Measurements from ENCODE around the gene HES3.

HES3 gene

DNA sequence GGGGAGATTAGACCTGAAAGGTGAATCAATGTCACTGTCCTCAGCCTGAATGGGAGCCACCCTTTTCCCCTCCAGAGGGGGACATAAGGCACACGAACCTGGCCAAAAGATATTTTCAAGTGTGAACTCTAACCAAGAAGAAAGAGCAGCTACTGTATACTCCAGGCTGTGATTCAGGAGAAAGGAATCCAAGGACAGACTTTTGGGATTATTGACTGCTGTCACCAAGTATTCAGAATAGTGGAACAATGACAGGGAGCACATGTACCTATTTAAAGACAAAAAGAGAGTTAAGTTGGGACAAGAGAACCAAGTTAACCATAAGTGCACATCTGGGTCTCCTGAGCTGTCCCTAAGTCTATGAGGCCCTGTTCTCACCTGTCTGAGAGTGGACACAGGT lies 10.6 kb upstream of the HES3 start:
- peaks cover 19% of the 10 kb centered on the region for H3K4me1 ChIP-seq (ENCODE audit: insufficient read depth, low read length)
- no peaks in the 10 kb centered on the region for H3K27me3 ChIP-seq (ENCODE audit: insufficient read depth, low read length)
- H3K36me3 ChIP-seq (ENCODE audit: insufficient read depth, low read length) = peaks cover 43% of the 10 kb centered on the region
- H3K4me3 ChIP-seq (ENCODE audit: low read length) = no peak overlapping the region
- H3K9me3 ChIP-seq (ENCODE audit: low read length) = no peaks in the 10 kb centered on the region
- no peak overlapping the region for H2AFZ ChIP-seq (ENCODE audit: low read depth, low read length)

DNA sequence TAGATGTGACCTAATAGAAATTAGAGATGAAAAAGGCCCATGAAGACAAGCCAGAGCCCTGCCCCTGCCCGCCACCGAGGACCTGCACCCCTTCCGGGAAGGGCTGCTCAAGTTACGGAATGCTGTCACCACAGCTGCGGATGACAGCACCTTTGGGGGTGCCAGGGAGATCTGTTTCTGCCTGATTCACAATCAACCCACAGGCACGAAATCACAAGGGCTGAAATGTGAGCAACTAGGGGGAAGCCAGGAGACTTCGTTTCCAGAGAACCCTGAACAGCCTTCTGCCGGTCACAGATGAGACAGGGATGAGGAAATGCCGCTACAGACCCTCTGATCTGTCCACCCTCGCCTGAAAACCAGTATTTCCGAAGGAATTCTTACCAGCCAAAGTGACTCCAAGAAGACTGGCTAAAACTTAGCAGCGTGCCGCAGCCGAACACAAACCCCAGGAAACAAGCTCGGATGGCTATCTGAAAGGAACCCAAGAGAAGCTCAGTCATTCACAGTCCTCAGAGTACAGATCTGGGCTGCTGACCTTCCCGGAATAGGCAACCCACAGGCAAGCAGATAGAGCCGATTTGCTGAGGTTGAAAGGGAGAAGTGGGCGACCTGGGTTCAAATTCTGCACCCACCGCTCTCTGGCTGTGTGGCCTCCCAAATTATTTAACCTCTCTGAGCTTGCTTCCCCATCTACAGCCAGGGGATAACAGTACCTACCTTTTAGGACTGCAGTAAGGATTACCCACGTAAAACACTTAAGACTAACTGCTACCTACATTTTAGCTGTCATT lies 9.3 kb upstream of the HES3 start:
- peak overlapping the region; percentile 97 for H3K4me3 ChIP-seq (ENCODE audit: low read length)

DNA sequence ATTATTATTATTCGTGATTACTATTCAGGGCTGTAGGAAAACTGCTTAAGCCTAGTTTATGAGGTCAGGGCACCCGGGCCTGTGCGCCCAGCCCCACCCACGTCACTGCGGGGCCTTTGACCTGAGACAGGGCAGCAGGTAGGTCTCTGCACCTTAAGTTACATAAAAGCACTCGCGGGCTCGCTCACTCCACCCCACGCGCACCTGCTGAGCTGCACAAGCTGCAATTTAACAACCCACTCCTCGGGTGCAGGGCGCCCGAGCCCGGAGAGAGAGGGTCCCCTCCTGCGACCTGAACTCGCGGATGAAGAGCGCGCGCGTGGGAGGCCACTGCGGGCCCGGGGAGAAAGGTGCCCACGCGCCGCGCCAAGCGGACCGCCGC lies 8.7 kb upstream of the HES3 start:
- Histone ChIP-seq H3K36me3 (ENCODE audit: insufficient read depth, low read length) (peaks cover 34% of the 10 kb centered on the region), H3K4me1 (ENCODE audit: insufficient read depth, low read length) (peaks cover 36% of the 10 kb centered on the region), H3K9me3 (ENCODE audit: low read length) (no peaks in the 10 kb centered on the region), H3K27me3 (ENCODE audit: insufficient read depth, low read length) (no peaks in the 10 kb centered on the region), H2AFZ (ENCODE audit: low read depth, low read length) (peak overlapping the region; percentile 22), H3K4me3 (ENCODE audit: low read length) (peak overlapping the region; percentile 97)

More for the DNA sequence above, 9.3 kb upstream of the HES3 start:
- peaks cover 39% of the 10 kb centered on the region for H3K36me3 ChIP-seq (ENCODE audit: insufficient read depth, low read length)
- no peak overlapping the region for H2AFZ ChIP-seq (ENCODE audit: low read depth, low read length)
- peaks cover 31% of the 10 kb centered on the region for H3K4me1 ChIP-seq (ENCODE audit: insufficient read depth, low read length)
- H3K9me3 ChIP-seq (ENCODE audit: low read length) = no peaks in the 10 kb centered on the region
- no peaks in the 10 kb centered on the region for H3K27me3 ChIP-seq (ENCODE audit: insufficient read depth, low read length)

DNA sequence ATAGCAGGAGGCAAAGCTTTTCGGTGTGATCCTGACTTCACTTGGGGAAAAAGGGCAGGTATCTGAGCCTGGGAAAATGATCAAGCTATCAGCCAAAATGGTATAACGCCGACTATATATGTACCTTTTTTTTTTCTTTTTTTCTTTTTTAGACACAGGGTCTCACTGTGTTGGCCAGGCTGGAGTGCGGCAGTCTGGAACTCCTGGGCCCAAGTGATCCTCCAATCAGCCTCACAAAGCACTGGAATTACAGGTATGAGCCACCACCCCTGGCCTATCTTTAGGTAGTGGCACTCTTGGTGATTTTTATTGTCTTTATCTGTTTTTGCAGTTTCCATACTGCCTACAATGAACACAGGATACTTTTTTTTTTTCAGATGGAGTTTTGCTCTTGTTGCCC lies 6.9 kb upstream of the HES3 start:
- no peak overlapping the region for H2AFZ ChIP-seq (ENCODE audit: low read depth, low read length)
- peaks cover 54% of the 10 kb centered on the region for H3K4me1 ChIP-seq (ENCODE audit: insufficient read depth, low read length)
- H3K9me3 ChIP-seq (ENCODE audit: low read length) = no peaks in the 10 kb centered on the region

DNA sequence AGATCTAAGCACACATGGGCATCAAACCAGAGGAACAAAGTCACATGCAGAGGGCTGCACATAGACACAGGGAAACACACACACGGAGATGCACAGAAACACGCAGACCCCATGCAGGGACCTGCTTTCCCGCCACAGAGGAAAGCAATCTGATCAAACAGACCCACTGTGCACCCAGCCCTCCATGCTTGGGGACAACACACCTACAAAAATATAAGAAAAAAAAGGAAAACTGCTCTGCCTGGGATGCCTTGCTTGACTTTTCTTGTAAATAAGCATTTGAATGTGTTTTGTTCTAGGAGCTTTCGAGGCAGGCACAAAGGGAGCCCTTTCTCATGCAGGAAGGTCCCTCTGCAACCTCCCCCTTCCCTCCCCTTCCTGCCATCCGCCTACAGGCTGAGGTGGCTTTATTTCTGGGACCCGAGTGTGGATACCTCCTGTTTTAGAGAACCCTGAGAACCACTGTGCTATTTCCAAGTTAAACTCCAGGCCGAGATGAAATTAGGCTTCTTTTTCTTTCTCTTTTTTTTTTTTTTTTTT lies 4.7 kb upstream of the HES3 start:
- H3K27me3 ChIP-seq (ENCODE audit: insufficient read depth, low read length) = no peaks in the 10 kb centered on the region
- no peak overlapping the region for H3K4me3 ChIP-seq (ENCODE audit: low read length)
- H2AFZ ChIP-seq (ENCODE audit: low read depth, low read length) = no peak overlapping the region
- H3K36me3 ChIP-seq (ENCODE audit: insufficient read depth, low read length) = peaks cover 3% of the 10 kb centered on the region
- no peaks in the 10 kb centered on the region for H3K9me3 ChIP-seq (ENCODE audit: low read length)
- H3K4me1 ChIP-seq (ENCODE audit: insufficient read depth, low read length) = peaks cover 66% of the 10 kb centered on the region

More for the DNA sequence above, 6.9 kb upstream of the HES3 start:
- peaks cover 18% of the 10 kb centered on the region for H3K36me3 ChIP-seq (ENCODE audit: insufficient read depth, low read length)
- no peaks in the 10 kb centered on the region for H3K27me3 ChIP-seq (ENCODE audit: insufficient read depth, low read length)
- H3K4me3 ChIP-seq (ENCODE audit: low read length) = no peak overlapping the region

DNA sequence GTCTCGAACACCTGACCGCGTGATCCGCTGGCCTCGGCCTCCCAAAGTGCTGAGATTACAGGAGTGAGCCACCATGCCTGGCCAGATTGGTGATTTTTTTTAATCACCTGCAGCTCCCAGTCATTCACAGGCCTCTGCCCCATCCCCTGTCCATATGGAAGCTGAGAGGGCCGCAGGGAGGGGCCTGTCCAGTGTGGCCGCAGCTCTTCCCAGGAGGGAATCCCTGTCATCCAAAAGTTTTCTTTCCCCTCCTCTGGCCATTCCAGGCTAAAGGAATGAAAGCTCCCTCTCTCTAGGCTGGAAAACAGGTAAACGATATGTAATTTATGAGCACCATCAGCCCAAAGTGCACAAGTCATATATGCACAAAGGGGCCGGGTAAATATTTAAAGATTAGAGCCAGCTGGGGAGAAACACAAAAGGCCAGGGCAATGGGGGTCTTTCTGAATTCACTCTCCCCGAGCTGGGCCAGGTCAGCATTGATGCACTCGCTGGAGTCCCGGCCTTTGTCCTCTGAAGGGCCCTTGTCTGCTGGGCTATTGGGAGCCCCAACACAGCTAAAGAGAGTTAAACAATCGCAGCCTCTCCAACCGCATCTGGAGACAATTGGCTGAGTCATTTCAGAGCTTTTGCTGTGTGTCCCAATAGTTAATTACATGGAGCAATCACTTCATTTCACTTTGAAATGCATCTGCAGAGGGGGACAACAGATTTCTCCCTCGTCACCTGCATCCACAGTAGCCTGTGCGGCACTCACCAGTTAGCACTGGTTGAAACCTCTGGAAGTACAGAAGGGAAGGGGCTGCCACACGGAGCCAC lies 3.8 kb upstream of the HES3 start:
- Histone ChIP-seq H3K36me3 (ENCODE audit: insufficient read depth, low read length) (no peaks in the 10 kb centered on the region), H2AFZ (ENCODE audit: low read depth, low read length) (no peak overlapping the region), H3K9me3 (ENCODE audit: low read length) (no peaks in the 10 kb centered on the region), H3K27me3 (ENCODE audit: insufficient read depth, low read length) (no peaks in the 10 kb centered on the region), H3K4me1 (ENCODE audit: insufficient read depth, low read length) (peaks cover 61% of the 10 kb centered on the region), H3K4me3 (ENCODE audit: low read length) (no peak overlapping the region)

DNA sequence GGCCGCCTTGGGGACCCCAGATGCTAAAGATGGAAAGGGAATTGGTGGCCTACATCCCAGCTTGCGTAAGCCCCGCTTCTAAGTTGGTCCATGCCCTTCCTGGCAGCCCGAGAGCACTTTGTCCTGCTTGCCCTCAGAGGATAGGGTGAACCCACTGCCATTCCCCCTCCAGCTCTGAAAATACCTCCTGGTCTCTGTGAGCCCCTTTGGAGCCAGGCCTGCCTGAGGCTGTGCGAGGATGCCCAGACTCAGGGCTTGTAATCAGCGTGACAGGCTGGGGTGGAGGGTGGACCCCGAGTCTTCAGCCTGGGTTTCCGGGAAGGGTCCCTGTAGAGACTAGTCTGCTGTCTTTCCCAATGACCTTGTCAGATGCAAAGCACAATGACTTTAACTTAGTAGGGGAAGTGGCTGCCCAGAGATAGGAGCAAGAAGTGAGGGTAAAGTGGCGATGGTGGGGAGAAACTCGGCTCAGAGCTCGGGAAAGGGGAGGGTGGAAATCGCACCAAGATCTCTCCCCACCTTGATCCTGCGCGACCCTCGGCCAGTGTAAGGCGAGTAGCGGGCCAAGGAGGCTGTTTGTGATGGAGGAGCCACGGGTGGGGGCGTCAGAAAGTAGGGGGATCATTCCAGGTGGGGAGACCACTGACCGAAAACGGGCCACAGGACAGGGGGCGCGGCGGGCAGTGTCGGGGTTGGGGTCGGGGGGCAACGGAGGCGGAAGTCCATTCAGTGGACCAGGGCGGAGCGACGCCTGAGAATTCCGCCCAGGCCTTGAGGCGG lies 2.7 kb upstream of the HES3 start:
- peak overlapping the region; percentile 15 for H2AFZ ChIP-seq (ENCODE audit: low read depth, low read length)
- H3K27me3 ChIP-seq (ENCODE audit: insufficient read depth, low read length) = no peaks in the 10 kb centered on the region
- no peaks in the 10 kb centered on the region for H3K36me3 ChIP-seq (ENCODE audit: insufficient read depth, low read length)
- no peaks in the 10 kb centered on the region for H3K9me3 ChIP-seq (ENCODE audit: low read length)
- peaks cover 62% of the 10 kb centered on the region for H3K4me1 ChIP-seq (ENCODE audit: insufficient read depth, low read length)
- peak overlapping the region; percentile 42 for H3K4me3 ChIP-seq (ENCODE audit: low read length)

DNA sequence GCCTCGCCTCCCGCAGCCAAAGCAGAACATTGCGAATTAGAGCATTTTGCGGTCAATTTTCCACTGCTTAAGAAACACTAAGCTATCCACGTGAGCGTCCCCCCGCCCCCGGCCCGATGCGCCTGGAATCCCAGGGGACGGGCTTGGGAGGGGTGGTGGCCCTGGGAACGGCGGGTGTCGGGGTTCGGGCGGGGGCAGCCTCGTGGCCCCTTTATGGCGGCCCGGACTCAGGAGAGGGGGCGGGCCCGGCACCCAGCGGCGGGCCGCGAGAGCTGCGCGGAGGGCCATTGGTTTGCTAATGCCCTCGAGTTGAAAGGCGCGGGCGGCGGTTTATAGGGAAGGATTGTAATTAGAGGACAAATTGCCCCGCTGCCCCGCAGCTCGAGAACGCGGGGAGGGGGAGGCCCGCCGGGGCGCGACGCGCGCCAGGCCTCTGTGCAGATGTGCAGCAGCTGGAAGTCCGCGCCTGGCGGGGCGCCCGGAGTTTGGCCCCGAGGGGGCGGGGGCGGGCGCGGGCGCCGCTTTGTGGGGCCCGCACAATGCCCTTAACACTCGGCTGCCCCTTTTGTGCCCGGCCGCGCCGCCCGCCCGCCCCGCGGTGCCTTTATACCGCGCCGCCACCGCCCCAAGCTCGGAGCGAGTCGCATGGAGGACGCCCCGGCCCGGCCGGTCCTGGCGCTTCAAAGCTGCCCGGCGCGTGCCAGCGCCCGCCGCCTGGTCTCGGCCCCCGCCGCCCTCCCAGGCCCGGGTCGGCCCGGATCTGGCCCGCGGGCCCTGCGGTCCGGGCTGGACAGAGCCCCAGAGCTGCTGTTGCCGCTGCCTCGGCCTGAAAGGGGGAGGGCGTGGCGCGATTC lies 1.9 kb upstream of the HES3 start:
- no peaks in the 10 kb centered on the region for H3K27me3 ChIP-seq (ENCODE audit: insufficient read depth, low read length)

DNA sequence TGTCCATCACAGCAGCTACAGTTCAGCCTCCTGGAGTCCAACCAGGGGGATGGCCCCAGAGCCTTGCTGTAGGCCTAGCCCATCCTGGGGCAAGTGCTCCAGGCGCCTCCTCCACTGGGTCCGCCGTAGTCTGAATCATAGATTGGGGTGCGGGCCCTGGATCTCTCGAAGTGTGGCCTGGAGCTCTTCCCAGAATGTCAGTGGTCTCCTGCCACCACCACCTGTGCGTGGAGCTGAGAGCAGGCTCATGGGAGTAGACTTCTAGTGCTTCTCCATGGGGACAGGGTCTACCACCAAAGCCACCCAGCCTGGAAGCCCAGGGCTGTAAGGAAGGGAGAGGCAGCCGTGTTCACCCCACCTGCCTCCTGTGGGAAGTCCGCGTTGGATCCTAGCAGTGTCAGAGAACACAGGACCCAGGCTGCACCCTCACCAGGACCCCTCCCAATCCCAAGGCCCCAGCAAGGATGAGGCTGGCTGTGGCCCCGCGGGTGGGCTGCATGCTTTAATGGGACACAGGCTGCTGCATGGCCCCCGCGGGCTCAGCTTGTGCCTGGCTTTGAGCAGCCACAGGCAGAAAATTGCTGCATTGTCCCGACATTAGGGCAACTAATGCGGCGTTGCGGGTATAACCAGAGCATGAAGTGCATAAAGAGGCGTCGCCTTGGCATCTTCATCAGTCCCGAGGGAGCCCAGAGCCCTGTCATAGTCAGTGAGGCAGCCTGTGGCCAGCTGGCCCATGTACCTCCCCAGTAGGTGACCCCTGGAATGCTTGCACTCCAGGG lies 735 bp upstream of the HES3 start:
- no peaks in the 10 kb centered on the region for H3K9me3 ChIP-seq (ENCODE audit: low read length)
- no peaks in the 10 kb centered on the region for H3K27me3 ChIP-seq (ENCODE audit: insufficient read depth, low read length)
- peak overlapping the region; percentile 56 for H3K4me3 ChIP-seq (ENCODE audit: low read length)
- peaks cover 72% of the 10 kb centered on the region for H3K4me1 ChIP-seq (ENCODE audit: insufficient read depth, low read length)
- H2AFZ ChIP-seq (ENCODE audit: low read depth, low read length) = no peak overlapping the region
- no peaks in the 10 kb centered on the region for H3K36me3 ChIP-seq (ENCODE audit: insufficient read depth, low read length)

More for the DNA sequence above, 1.9 kb upstream of the HES3 start:
- H3K4me1 ChIP-seq (ENCODE audit: insufficient read depth, low read length) = peaks cover 70% of the 10 kb centered on the region
- H2AFZ ChIP-seq (ENCODE audit: low read depth, low read length) = peak overlapping the region; percentile 15
- H3K9me3 ChIP-seq (ENCODE audit: low read length) = no peaks in the 10 kb centered on the region
- no peaks in the 10 kb centered on the region for H3K36me3 ChIP-seq (ENCODE audit: insufficient read depth, low read length)
- H3K4me3 ChIP-seq (ENCODE audit: low read length) = peak overlapping the region; percentile 42

DNA sequence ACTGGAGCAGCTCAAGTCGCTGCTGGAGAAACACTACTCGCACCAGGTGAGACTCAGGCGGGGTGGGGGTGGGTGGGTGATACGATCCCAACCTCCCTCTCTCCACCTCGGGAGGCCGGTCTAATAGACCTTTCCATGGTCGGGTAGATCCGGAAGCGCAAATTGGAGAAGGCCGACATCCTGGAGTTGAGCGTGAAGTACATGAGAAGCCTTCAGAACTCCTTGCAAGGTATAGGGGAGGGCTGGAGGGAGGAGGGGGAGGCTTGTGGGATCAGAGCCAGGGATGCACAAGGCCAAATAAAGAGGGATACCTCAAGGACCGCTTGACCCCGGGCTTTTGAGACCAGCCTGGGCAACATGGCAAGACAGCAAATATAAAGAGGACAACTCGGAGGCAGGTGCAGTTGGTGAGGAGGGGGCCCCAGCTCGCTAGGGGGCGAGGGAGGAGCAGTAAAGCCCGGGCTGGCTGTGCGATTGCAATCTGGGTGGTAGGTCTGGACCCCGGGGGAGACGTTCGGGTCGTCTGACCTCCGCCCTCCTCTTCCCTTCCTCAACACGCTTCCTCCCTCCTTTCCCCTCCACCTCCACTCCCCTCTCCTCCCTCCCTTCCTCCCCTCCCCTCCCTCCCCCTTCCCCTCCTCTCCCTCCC lies 546 bp downstream of the HES3 start:
- no peak overlapping the region for H2AFZ ChIP-seq (ENCODE audit: low read depth, low read length)
- H3K4me3 ChIP-seq (ENCODE audit: low read length) = peak overlapping the region; percentile 56
- peaks cover 2% of the 10 kb centered on the region for H3K36me3 ChIP-seq (ENCODE audit: insufficient read depth, low read length)
- peaks cover 61% of the 10 kb centered on the region for H3K4me1 ChIP-seq (ENCODE audit: insufficient read depth, low read length)
- no peaks in the 10 kb centered on the region for H3K9me3 ChIP-seq (ENCODE audit: low read length)
- H3K27me3 ChIP-seq (ENCODE audit: insufficient read depth, low read length) = no peaks in the 10 kb centered on the region

DNA sequence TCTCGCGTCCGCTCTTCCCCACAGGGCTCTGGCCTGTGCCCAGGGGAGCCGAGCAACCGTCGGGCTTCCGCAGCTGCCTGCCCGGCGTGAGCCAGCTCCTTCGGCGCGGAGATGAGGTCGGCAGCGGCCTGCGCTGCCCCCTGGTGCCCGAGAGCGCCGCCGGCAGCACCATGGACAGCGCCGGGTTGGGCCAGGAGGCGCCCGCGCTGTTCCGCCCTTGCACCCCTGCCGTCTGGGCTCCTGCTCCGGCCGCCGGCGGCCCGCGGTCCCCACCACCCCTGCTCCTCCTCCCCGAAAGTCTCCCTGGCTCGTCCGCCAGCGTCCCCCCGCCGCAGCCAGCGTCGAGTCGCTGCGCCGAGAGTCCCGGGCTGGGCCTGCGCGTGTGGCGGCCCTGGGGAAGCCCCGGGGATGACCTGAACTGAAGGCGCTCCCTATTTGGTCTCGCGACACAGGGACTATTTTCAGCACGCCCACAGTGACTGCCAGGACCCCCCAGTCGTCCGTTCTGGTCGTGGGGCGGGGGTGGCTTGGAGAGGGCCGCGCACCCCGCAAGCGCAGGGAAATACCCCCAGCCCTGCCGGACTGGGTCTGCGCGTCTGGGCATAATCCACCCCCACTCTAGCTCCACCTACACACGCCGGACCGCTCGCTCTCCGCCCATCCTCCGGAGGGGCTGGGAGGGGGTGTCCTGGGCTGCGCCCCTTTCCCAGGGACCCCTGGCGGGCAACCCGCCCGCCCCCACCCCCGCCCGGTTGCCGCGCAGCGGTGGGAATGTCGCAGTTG lies 1.3 kb downstream of the HES3 start:
- no peaks in the 10 kb centered on the region for H3K9me3 ChIP-seq (ENCODE audit: low read length)
- peaks cover 2% of the 10 kb centered on the region for H3K36me3 ChIP-seq (ENCODE audit: insufficient read depth, low read length)
- peak overlapping the region; percentile 56 for H3K4me3 ChIP-seq (ENCODE audit: low read length)
- peaks cover 56% of the 10 kb centered on the region for H3K4me1 ChIP-seq (ENCODE audit: insufficient read depth, low read length)
- H3K27me3 ChIP-seq (ENCODE audit: insufficient read depth, low read length) = no peaks in the 10 kb centered on the region
- H2AFZ ChIP-seq (ENCODE audit: low read depth, low read length) = no peak overlapping the region
